ENCODE results near the gene DTHD1. TPM values are rescaled to one million over a fixed set of nuclear protein-coding genes. Genes with fewer than 3 reads are reported as not detected.

DTHD1 gene
- total and polyA plus RNA-seq, 4 donors = 1.5 to 33.4 (median 9.1) TPM

DNA sequence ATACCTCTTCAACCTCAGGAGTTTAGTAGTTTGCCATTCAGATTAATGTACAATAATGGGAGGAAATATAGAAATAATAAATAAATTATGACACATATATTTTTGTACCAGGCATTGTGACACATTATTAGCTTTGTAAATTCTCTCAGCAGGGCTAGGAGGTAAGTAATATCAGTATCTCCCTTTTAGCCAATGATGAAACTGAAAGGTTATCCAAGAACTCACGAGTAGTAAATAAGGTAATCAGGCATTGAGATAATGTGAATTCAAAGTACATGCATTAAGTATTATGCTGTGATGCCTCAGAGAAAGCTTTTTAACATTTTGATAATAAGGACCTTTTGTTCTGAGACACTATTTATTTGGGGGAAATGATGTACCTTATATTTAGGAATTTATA is 31.8 kb upstream of the DTHD1 start:
- Histone ChIP-seq H3K27ac (ENCODE audit: low read depth in 1 of 2, low read length in 1 of 2) (no peak overlapping the region), H3K4me3 (no peak overlapping the region), H3K9ac (ENCODE audit: insufficient read depth in 1 of 2, low read length in 2 of 2) (no peak overlapping the region), H3K4me1 (ENCODE audit: control insufficient read depth in 5 of 5, insufficient read depth in 5 of 5, low read length in 5 of 5) (no peaks in the 10 kb centered on the region), H3K27me3 (ENCODE audit: control insufficient read depth in 3 of 3, insufficient read depth in 3 of 3, low read length in 2 of 3) (peaks cover 0 to 10% (median 9%) of the 10 kb centered on the region in 3 donors), H3K9me3 (ENCODE audit: control insufficient read depth in 4 of 4, insufficient read depth in 3 of 4, low read length in 3 of 4) (no peaks in the 10 kb centered on the region), H3K36me3 (ENCODE audit: control insufficient read depth in 4 of 4, insufficient read depth in 4 of 4, low read length in 4 of 4) (no peaks in the 10 kb centered on the region)
- TF ChIP-seq, protein P1, sequence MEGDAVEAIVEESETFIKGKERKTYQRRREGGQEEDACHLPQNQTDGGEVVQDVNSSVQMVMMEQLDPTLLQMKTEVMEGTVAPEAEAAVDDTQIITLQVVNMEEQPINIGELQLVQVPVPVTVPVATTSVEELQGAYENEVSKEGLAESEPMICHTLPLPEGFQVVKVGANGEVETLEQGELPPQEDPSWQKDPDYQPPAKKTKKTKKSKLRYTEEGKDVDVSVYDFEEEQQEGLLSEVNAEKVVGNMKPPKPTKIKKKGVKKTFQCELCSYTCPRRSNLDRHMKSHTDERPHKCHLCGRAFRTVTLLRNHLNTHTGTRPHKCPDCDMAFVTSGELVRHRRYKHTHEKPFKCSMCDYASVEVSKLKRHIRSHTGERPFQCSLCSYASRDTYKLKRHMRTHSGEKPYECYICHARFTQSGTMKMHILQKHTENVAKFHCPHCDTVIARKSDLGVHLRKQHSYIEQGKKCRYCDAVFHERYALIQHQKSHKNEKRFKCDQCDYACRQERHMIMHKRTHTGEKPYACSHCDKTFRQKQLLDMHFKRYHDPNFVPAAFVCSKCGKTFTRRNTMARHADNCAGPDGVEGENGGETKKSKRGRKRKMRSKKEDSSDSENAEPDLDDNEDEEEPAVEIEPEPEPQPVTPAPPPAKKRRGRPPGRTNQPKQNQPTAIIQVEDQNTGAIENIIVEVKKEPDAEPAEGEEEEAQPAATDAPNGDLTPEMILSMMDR (IDR thresholded peaks at IDR 0.05; ENCODE audit: control extremely low read depth, extremely low read depth) = no peak
- WGBS, 2 donors = 84 to 88% methylated on average over 1 of the region's 1 CpG
- no peak for DNase-seq
- ATAC-seq (ENCODE audit: insufficient read depth, low FRiP score) = no peak

DNA sequence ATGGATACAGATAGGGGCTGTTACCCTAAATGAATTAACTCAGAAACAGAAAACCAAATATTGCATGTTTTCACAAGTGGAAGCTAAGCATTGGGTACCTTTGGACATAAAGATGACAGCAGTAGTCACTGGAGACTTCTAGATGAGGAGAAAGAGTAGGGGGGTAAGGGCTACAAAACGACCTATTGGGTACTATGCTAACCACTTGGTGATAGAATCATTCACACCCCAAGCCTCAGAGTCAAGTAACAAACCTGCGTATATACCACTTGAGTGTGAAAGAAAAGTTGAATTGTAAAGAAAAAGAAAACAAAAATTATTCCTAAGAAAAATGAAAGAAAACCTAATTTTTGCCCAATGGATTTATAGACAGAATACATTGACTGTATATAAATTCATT is 29.4 kb upstream of the DTHD1 start:
- Histone ChIP-seq H3K36me3 (ENCODE audit: control insufficient read depth in 4 of 4, insufficient read depth in 4 of 4, low read length in 4 of 4) (no peaks in the 10 kb centered on the region), H3K9me3 (ENCODE audit: control insufficient read depth in 4 of 4, insufficient read depth in 3 of 4, low read length in 3 of 4) (no peaks in the 10 kb centered on the region), H3K27me3 (ENCODE audit: control insufficient read depth in 3 of 3, insufficient read depth in 3 of 3, low read length in 2 of 3) (peaks cover 0 to 5% (median 0%) of the 10 kb centered on the region in 3 donors), H3K4me3 (no peak overlapping the region), H3K9ac (ENCODE audit: insufficient read depth in 1 of 2, low read length in 2 of 2) (no peak overlapping the region), H3K27ac (ENCODE audit: low read depth in 1 of 2, low read length in 1 of 2) (no peak overlapping the region), H3K4me1 (ENCODE audit: control insufficient read depth in 5 of 5, insufficient read depth in 5 of 5, low read length in 5 of 5) (no peaks in the 10 kb centered on the region)
- WGBS, 2 donors = 69 to 87% methylated on average over 2 of the region's 2 CpGs
- TF ChIP-seq, protein P1 (IDR thresholded peaks at IDR 0.05; ENCODE audit: control extremely low read depth, extremely low read depth) = no peak
- DNase-seq (no peak), ATAC-seq (ENCODE audit: insufficient read depth, low FRiP score) (no peak)

DNA sequence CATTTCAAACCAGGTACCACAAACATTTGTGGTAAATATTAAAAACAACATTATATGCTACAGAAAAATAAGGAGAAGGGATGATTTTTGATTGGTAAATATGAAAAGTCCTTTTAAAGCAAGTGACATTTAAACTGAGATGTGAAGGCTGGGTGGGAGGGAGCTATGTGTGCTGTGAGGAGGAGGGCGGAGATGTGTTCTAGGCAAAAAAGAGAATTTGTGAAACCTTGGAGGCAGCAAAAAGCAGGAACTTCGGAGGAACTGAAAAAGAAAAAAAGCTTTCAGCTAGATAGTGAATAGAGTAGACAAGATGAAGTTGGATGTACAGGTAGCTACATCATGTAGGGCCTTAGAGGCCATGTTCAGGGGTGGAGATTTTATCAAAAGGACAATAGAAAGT is 27.0 kb upstream of the DTHD1 start:
- Histone ChIP-seq H3K36me3 (ENCODE audit: control insufficient read depth in 4 of 4, insufficient read depth in 4 of 4, low read length in 4 of 4) (no peaks in the 10 kb centered on the region), H3K9ac (ENCODE audit: insufficient read depth in 1 of 2, low read length in 2 of 2) (no peak overlapping the region), H3K27ac (ENCODE audit: low read depth in 1 of 2, low read length in 1 of 2) (no peak overlapping the region), H3K9me3 (ENCODE audit: control insufficient read depth in 4 of 4, insufficient read depth in 3 of 4, low read length in 3 of 4) (no peaks in the 10 kb centered on the region), H3K4me3 (no peak overlapping the region), H3K4me1 (ENCODE audit: control insufficient read depth in 5 of 5, insufficient read depth in 5 of 5, low read length in 5 of 5) (no peaks in the 10 kb centered on the region), H3K27me3 (ENCODE audit: control insufficient read depth in 3 of 3, insufficient read depth in 3 of 3, low read length in 2 of 3) (no peaks in the 10 kb centered on the region)
- 69 to 77% methylated on average over 2 of the region's 2 CpGs for WGBS, 2 donors
- DNase-seq = no peak
- TF ChIP-seq, protein P1 (IDR thresholded peaks at IDR 0.05; ENCODE audit: control extremely low read depth, extremely low read depth) = no peak
- no peak for ATAC-seq (ENCODE audit: insufficient read depth, low FRiP score)

DNA sequence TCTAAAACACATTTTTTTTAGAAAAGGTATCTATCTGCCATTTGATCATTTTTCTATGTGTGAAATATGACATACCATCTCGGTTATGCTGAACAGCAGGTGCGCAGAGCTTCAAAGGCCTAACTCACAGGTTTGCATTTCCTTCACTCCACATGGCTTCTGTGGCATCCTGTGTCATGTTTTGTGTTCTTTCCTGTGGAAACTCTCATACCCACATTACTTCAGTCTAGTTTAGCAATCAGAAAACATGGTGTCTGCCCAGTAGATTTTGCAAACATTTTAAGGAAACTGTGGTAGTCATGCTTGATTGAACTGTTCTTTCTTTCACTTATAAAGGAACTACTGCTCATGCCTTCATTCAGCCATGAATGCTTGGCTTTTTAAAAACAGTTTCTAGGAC is 25.8 kb upstream of the DTHD1 start:
- Histone ChIP-seq H3K4me3 (no peak overlapping the region), H3K27ac (ENCODE audit: low read depth in 1 of 2, low read length in 1 of 2) (no peak overlapping the region), H3K27me3 (ENCODE audit: control insufficient read depth in 3 of 3, insufficient read depth in 3 of 3, low read length in 2 of 3) (no peaks in the 10 kb centered on the region), H3K36me3 (ENCODE audit: control insufficient read depth in 4 of 4, insufficient read depth in 4 of 4, low read length in 4 of 4) (no peaks in the 10 kb centered on the region), H3K9me3 (ENCODE audit: control insufficient read depth in 4 of 4, insufficient read depth in 3 of 4, low read length in 3 of 4) (no peaks in the 10 kb centered on the region), H3K4me1 (ENCODE audit: control insufficient read depth in 5 of 5, insufficient read depth in 5 of 5, low read length in 5 of 5) (no peaks in the 10 kb centered on the region), H3K9ac (ENCODE audit: insufficient read depth in 1 of 2, low read length in 2 of 2) (no peak overlapping the region)
- ATAC-seq (ENCODE audit: insufficient read depth, low FRiP score) (no peak), DNase-seq (no peak)
- 26 to 68% methylated on average over 2 of the region's 2 CpGs for WGBS, 2 donors
- TF ChIP-seq, protein P1 (IDR thresholded peaks at IDR 0.05; ENCODE audit: control extremely low read depth, extremely low read depth) = no peak
